HepG2 (cell line): ENCODE data around the gene TAS1R3. TPM values are rescaled to one million over a fixed set of nuclear protein-coding genes. Genes with fewer than 3 reads are reported as not detected.

Source experiments
- ARID4A ChIP-seq: sonication (generic); formaldehyde crosslinking; IDR thresholded peaks from 2 replicates; pipeline ENCODE4 v1.5.0; 2020; ENCODE audit warnings: mild to moderate bottlenecking, missing genetic modification reagents, borderline replicate concordance
- ARID5B ChIP-seq: IDR thresholded peaks from 2 replicates; pipeline ENCODE4 v1.4.0; 2020; ENCODE audit warnings: mild to moderate bottlenecking, missing genetic modification reagents
- ATF7 ChIP-seq, 2 experiments: fragments of 450-650 bp in 1 of 2; sonication (generic) in 1 of 2; formaldehyde crosslinking in 1 of 2; IDR thresholded peaks; 2 replicates each; pipeline versions ENCODE4 v1.4.0 to v1.6.1; 2016 to 2020; ENCODE audit warnings: antibody characterized with exemption in 1 of 2, mild to moderate bottlenecking in 1 of 2, missing genetic modification reagents in 1 of 2
- KDM2A ChIP-seq: sonication (generic); formaldehyde crosslinking; IDR thresholded peaks from 2 replicates; pipeline ENCODE4 v1.4.0; 2020; ENCODE audit warnings: low read depth, missing genetic modification reagents, borderline replicate concordance
- KDM3A ChIP-seq: IDR thresholded peaks from 2 replicates; pipeline ENCODE4 v1.6.1; 2018; ENCODE audit warnings: low read depth, missing compliant biosample characterization
- MAX ChIP-seq: IDR thresholded peaks from 2 replicates; pipeline ENCODE4 v1.6.1; 2012; ENCODE audit warnings: inconsistent platforms
- PHF5A ChIP-seq: IDR thresholded peaks from one replicate; pipeline ENCODE4 v1.6.1; 2018; ENCODE audit warnings: low read depth, missing genetic modification reagents; ENCODE audit not compliant: unreplicated experiment
- RBFOX2 ChIP-seq: fragments of 200-400 bp; formaldehyde crosslinking; IDR thresholded peaks from 2 replicates; pipeline ENCODE4 v1.6.1; 2017; ENCODE audit warnings: low read depth, mild to moderate bottlenecking, low read length
- SALL2 ChIP-seq: sonication (generic); formaldehyde crosslinking; IDR thresholded peaks from 2 replicates; pipeline ENCODE4 v1.8.1; 2023; ENCODE audit warnings: mild to moderate bottlenecking, missing genetic modification reagents, inconsistent platforms
- SNAPC2 ChIP-seq: sonication (generic); formaldehyde crosslinking; IDR thresholded peaks from 2 replicates; pipeline ENCODE4 v1.8.1; 2022; ENCODE audit warnings: mild to moderate bottlenecking, missing genetic modification reagents
- SRSF9 ChIP-seq: fragments of 200-400 bp; formaldehyde crosslinking; IDR thresholded peaks from 2 replicates; pipeline ENCODE4 v1.6.1; 2018; ENCODE audit warnings: borderline replicate concordance, mild to moderate bottlenecking, low read depth, low read length; ENCODE audit not compliant: insufficient read depth, poor library complexity, severe bottlenecking
- TARDBP ChIP-seq: sonication (generic); formaldehyde crosslinking; IDR thresholded peaks from 2 replicates; pipeline ENCODE4 v1.8.0; 2022; ENCODE audit warnings: mild to moderate bottlenecking, missing genetic modification reagents
- ZKSCAN8 ChIP-seq: IDR thresholded peaks from 2 replicates; pipeline ENCODE4 v1.6.1; 2016; ENCODE audit warnings: borderline replicate concordance, missing genetic modification reagents, missing compliant biosample characterization
- ZNF563 ChIP-seq: sonication (generic); formaldehyde crosslinking; IDR thresholded peaks from 2 replicates; pipeline ENCODE4 v1.8.0; 2022; ENCODE audit warnings: mild to moderate bottlenecking, moderate library complexity, missing genetic modification reagents
- ZNF790 ChIP-seq: sonication (generic); formaldehyde crosslinking; IDR thresholded peaks from 2 replicates; pipeline ENCODE4 v1.8.0; 2022; ENCODE audit warnings: missing genetic modification reagents, mild to moderate bottlenecking, borderline replicate concordance
- polyA plus RNA-seq, 8 experiments: library from polyadenylated mRNA; depleted of rRNA in 3 of 8; stranded (reverse) in 7 of 8; unstranded in 1 of 8; fragments of >200 nt; fragmentation: Illumina TruSeq in 4 of 8; extraction: Trizol in 4 of 8; gene quantifications; 2 replicates each; pipeline versions ENCODE4 v1.2.1 to v1.2.3, GENCODE V29; 2011 to 2016; ENCODE audit warnings: low read depth in 4 of 8, missing spikeins in 1 of 8, mixed read lengths in 1 of 8; ENCODE audit not compliant: insufficient read depth in 1 of 8
- total RNA-seq, 5 experiments: library from RNA; depleted of rRNA; stranded (reverse); fragments of >200 nt; fragmentation: Illumina TruSeq; extraction: Trizol; gene quantifications; 2 replicates each; pipeline ENCODE4 v1.2.3, GENCODE V29; 2016; ENCODE audit warnings: low read depth in 1 of 5
- TF ChIP-seq, protein P1 (sequence below): sonication (generic); formaldehyde crosslinking; IDR thresholded peaks from 2 replicates; pipeline ENCODE4 v1.4.0; 2020; ENCODE audit warnings: missing genetic modification reagents

The TAS1R3 gene
- total and polyA plus RNA-seq, 2 of the 13 experiments (the other 11 are each of a cell fraction or from before 2014, with no cell fraction given) = 0.13 to 0.15 TPM

GRCh38 chr1:1359664-1360468 is 28.8 kb downstream of the TAS1R3 start (continued):
- TF ChIP-seq, protein P1, sequence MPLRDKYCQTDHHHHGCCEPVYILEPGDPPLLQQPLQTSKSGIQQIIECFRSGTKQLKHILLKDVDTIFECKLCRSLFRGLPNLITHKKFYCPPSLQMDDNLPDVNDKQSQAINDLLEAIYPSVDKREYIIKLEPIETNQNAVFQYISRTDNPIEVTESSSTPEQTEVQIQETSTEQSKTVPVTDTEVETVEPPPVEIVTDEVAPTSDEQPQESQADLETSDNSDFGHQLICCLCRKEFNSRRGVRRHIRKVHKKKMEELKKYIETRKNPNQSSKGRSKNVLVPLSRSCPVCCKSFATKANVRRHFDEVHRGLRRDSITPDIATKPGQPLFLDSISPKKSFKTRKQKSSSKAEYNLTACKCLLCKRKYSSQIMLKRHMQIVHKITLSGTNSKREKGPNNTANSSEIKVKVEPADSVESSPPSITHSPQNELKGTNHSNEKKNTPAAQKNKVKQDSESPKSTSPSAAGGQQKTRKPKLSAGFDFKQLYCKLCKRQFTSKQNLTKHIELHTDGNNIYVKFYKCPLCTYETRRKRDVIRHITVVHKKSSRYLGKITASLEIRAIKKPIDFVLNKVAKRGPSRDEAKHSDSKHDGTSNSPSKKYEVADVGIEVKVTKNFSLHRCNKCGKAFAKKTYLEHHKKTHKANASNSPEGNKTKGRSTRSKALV (CRISPR knock-in tag) = no peak
- peak; percentile 92 for TF ChIP-seq SNAPC2 (CRISPR knock-in tag)
- TF ChIP-seq SALL2 (CRISPR knock-in tag) = peak; percentile 40; the same call in 1 of the 2 replicates
- no peak for TF ChIP-seq ATF7 (IDR thresholded peaks at IDR 0.05)
- 0 out of 2 replicates have a peak, but pooled peaks have one; percentile 47 for TF ChIP-seq ATF7 (CRISPR knock-in tag; IDR thresholded peaks at IDR 0.05)
- 0 out of 2 replicates have a peak, but pooled peaks have one; percentile 45 for TF ChIP-seq KDM3A (CRISPR knock-in tag)
- no peak for TF ChIP-seq SRSF9
- TF ChIP-seq ARID5B = peak; percentile 47
- peak; percentile 33; the same call in 1 of the 2 replicates for TF ChIP-seq MAX
- peak; percentile 82 for TF ChIP-seq RBFOX2
- TF ChIP-seq ARID4A (CRISPR knock-in tag) = peak; percentile 40; the same call in 1 of the 2 replicates
- TF ChIP-seq PHF5A = peak; percentile 37
- peak; percentile 70 for TF ChIP-seq TARDBP (CRISPR knock-in tag)
- TF ChIP-seq KDM2A = peak; percentile 59; the same call in 1 of the 2 replicates
- TF ChIP-seq ZNF563 (CRISPR knock-in tag) = no peak
- TF ChIP-seq ZKSCAN8 (CRISPR knock-in tag) = no peak
- TF ChIP-seq ZNF790 = no peak
